Uterus (tissue), 4 donors: ENCODE measurements around the gene PDGFRB. TPM values are rescaled to one million over a fixed set of nuclear protein-coding genes. Genes with fewer than 3 reads are reported as not detected.

Experiments used
- DNase-seq, 2 donors: peaks; one replicate each; pipeline ENCODE4 v3.0.0-alpha.2; 2019 to 2020
- H3K27ac ChIP-seq, 2 donors: fragments of 200-600 bp; sonication (generic); 1 replicate in 1 of 2; 2 replicates in 1 of 2; pipeline ENCODE4 v1.5.1; 2016 to 2018
- H3K27me3 ChIP-seq, 2 donors: fragments of 200-600 bp; sonication (generic); one replicate each; pipeline ENCODE4 v1.5.1; 2018 to 2019; ENCODE audit warnings: control low read depth in 1 of 2
- H3K36me3 ChIP-seq, 2 donors: fragments of 200-600 bp; sonication (generic); one replicate each; pipeline ENCODE4 v1.5.1; 2019; ENCODE audit warnings: control low read depth in 1 of 2
- H3K4me1 ChIP-seq, 2 donors: fragments of 200-600 bp; sonication (generic); one replicate each; pipeline ENCODE4 v1.5.1; 2018 to 2019; ENCODE audit warnings: control low read depth in 1 of 2
- H3K4me3 ChIP-seq, 2 donors: fragments of 200-600 bp; sonication (generic); 1 replicate in 1 of 2; 2 replicates in 1 of 2; pipeline ENCODE4 v1.5.1; 2018 to 2019; ENCODE audit warnings: mild to moderate bottlenecking in 1 of 2
- H3K9me3 ChIP-seq, 2 donors: fragments of 200-600 bp; sonication (generic); one replicate each; pipeline ENCODE4 v1.5.1; 2019; ENCODE audit warnings: control low read depth in 1 of 2
- CTCF ChIP-seq, 4 experiments: fragments of 200-600 bp in 2 of 4; fragments of 450-650 bp in 2 of 4; sonication (generic) in 2 of 4; IDR thresholded peaks; one replicate each; pipeline ENCODE4 v1.5.1; 2016 to 2019; ENCODE audit warnings: antibody characterized with exemption in 4 of 4, mild to moderate bottlenecking in 2 of 4, moderate library complexity in 1 of 4
- POLR2A ChIP-seq, 2 donors: fragments of 450-650 bp; IDR thresholded peaks; one replicate each; pipeline ENCODE4 v1.6.1; 2016; ENCODE audit warnings: antibody characterized with exemption in 2 of 2, mild to moderate bottlenecking in 1 of 2, moderate library complexity in 1 of 2
- intact Hi-C: fragments of 100-400 bp; cut with DNase I; formaldehyde crosslinking; loops from one replicate; pipeline ENCODE4 v1.15.1; 2023; ENCODE audit warnings: low total_unique reads
- total RNA-seq, 4 donors: library from RNA; depleted of rRNA in 3 of 4; stranded (reverse); fragments of >200 nt in 3 of 4; gene quantifications; one replicate each; pipeline versions ENCODE4 v1.1.0 to v1.2.4, GENCODE V29; 2014 to 2023
- donor health status: DM: yes; HTN: yes; CAD: no.

The PDGFRB gene
- total RNA-seq, 4 donors from 2014 or later: 60.2 to 378 (median 235) TPM

DNA sequence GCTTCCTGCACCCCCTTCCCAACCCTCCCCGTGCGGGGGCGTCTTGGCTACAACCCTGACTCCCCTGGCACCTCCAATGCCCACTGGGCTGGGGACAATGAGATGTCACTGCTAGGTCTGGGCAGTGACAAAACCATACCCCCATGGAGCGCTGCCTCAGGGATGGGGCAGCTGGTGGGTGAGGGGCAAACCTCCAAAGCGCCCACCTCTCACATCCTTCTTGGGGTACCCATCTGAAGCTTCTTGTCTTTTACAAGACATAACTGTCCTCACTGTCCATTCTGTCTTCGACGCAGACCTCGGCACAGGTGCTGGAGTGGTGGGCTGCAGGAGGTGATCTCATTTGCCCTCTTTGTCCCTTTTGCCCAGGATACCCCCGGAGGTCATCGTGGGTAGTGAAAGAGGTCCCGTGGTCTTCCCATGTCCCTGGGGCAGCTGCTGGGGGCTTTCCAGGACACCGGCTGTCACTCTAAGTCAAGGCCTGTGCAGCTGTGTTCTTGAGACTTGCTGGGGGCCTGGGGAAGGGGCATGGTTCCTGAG is 41.5 kb downstream of the PDGFRB start:
- intact Hi-C loops: no loop called here
- Histone ChIP-seq H3K9me3 (no peaks in the 10 kb centered on the region), H3K4me1 (no peaks in the 10 kb centered on the region), H3K27ac (no peak overlapping the region), H3K27me3 (no peaks in the 10 kb centered on the region), H3K4me3 (no peak overlapping the region), H3K36me3 (no peaks in the 10 kb centered on the region)
- TF ChIP-seq POLR2A (IDR thresholded peaks at IDR 0.05): no peak
- no peak for TF ChIP-seq CTCF (IDR thresholded peaks at IDR 0.05)
- DNase-seq: peak in 1 of 2 donors; percentile 28

DNA sequence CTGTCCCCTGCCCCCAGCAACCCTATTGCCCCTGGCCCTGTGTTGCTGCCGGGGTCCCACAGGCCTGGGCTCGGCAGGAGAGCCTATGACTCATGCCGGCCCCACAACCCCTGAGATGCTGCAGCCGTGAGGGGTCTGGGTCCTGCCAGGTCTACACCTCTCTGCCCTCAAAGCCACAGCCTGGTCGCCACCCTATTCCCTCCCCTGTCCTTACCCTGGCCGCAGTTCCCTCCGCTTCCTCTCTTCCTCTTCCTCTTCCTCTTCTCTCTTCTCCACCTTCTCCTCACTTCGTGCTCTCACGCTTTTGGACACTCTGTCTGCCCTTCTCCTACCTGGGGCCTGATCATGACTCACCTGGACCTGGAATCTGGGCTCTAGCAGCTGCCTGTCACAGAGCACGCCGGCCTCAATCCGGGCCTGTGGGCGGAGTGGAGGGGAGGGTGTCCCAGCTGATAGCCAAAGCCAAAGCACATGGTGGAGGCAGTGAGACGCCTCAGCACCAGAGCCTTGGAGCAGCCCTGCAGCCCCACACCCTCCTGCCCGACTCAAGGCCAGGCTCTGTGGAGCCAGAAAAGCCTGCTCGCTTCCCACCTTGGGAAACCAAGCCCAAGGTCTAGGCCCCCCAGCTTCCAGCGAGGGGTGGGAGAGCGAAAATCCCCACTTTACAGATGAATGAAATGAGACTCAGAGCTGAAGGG is 42.4 kb downstream of the PDGFRB start:
- TF ChIP-seq POLR2A (IDR thresholded peaks at IDR 0.05): no peak
- no peak for TF ChIP-seq CTCF (IDR thresholded peaks at IDR 0.05)
- DNase-seq: peak in 1 of 2 donors; percentile 43
- H3K4me1 ChIP-seq: no peaks in the 10 kb centered on the region
- H3K27me3 ChIP-seq: no peaks in the 10 kb centered on the region
- peak overlapping the region; percentile 35 to 55 for H3K27ac ChIP-seq
- no peaks in the 10 kb centered on the region for H3K9me3 ChIP-seq
- H3K4me3 ChIP-seq: no peak overlapping the region
- intact Hi-C loops: no loop called here
- no peaks in the 10 kb centered on the region for H3K36me3 ChIP-seq

DNA sequence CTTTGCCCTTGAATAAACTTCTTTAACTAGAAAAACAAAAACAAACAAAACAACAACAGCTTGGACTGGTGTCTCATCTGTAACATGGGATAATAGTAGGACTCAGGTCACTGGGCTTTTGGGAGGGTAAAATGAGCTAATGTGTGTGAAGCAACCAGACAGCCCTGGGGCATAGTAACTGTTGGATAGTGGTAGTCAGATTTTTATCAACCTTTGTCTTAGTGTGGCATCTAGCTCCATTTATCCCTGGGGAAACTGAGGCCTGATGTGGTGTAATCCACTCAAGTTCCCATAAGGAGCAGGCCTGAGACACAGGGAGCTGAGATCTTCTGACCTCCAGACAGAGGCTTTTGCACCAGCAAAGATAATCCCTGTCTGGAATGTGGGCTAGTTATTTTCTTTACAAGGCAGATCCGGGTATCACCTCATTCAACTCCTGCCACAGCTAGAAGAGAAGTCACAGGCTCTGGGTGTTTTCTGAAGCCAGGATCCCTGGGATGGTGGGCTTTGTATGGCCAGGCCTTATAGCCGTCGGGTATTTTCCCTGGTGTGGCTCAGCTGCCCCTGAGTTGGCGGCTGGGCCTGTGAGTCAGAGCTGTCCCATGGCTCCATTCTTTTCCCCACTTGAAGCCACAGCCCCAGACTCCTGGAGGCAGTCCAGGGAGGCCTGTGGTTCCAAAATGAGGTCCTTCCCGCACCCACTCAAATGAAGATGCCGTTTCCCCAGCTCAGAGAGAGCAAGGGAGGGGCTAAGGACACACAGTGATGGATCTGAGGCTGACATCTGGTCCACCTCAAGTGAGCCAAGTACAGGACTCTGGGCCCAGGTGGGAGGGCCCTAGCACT is 43.2 kb downstream of the PDGFRB start:
- TF ChIP-seq POLR2A (IDR thresholded peaks at IDR 0.05) (no peak), CTCF (IDR thresholded peaks at IDR 0.05) (no peak)
- Histone ChIP-seq H3K9me3 (no peaks in the 10 kb centered on the region), H3K27ac (peak overlapping the region; percentile 35 to 55), H3K4me1 (no peaks in the 10 kb centered on the region), H3K36me3 (no peaks in the 10 kb centered on the region), H3K27me3 (no peaks in the 10 kb centered on the region), H3K4me3 (no peak overlapping the region)
- peak in 1 of 2 donors; percentile 75 for DNase-seq
- intact Hi-C loops: no loop called here

GRCh38 chr5:150111122-150111521 is 44.5 kb downstream of the PDGFRB start:
- no peaks in the 10 kb centered on the region for H3K4me1 ChIP-seq
- H3K36me3 ChIP-seq: no peaks in the 10 kb centered on the region
- H3K4me3 ChIP-seq: no peak overlapping the region
- peak in 1 of 2 donors; percentile 10 for DNase-seq
- intact Hi-C loops: no loop called here
- no peaks in the 10 kb centered on the region for H3K9me3 ChIP-seq
- TF ChIP-seq POLR2A (IDR thresholded peaks at IDR 0.05) (no peak), CTCF (IDR thresholded peaks at IDR 0.05) (no peak)
- H3K27ac ChIP-seq: no peak overlapping the region
- no peaks in the 10 kb centered on the region for H3K27me3 ChIP-seq

DNA sequence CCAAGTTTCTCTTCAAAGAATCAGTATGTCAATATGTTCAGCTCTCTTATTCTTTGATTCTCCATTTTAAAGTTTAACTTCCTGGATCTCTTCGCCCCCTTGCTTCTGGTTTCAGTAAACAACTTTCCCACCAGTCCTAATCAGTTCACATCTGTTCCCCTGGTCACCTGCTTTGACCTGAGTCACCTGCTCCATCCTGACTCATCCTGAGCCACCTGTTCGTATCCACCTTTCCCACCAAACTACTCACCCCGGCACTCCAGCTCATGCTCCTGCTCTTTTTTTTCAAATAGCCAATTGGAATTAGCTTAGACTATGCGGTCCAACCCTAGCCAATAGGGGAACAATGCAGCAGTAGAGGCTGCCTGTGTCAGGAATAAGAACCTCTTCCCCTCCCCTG is 45.7 kb downstream of the PDGFRB start:
- TF ChIP-seq CTCF (IDR thresholded peaks at IDR 0.05): no peak
- TF ChIP-seq POLR2A (IDR thresholded peaks at IDR 0.05): no peak
- Histone ChIP-seq H3K27me3 (no peaks in the 10 kb centered on the region), H3K9me3 (no peaks in the 10 kb centered on the region), H3K36me3 (no peaks in the 10 kb centered on the region), H3K4me1 (no peaks in the 10 kb centered on the region), H3K4me3 (no peak overlapping the region), H3K27ac (no peak overlapping the region)
- DNase-seq: peak in 1 of 2 donors; percentile 7
- intact Hi-C loops: loop anchor here (10.0 kb wide), 1 partner anchor 55 kb away; no protein-coding TSS in a partner anchor
